Astrocyte of the hippocampus (primary cell): ENCODE measurements around the gene YAE1.

Experiments
- DNase-seq: peaks from one replicate; pipeline ENCODE4 v3.0.0; 2011; ENCODE audit warnings: low read depth, low spot score

Gene YAE1

DNA sequence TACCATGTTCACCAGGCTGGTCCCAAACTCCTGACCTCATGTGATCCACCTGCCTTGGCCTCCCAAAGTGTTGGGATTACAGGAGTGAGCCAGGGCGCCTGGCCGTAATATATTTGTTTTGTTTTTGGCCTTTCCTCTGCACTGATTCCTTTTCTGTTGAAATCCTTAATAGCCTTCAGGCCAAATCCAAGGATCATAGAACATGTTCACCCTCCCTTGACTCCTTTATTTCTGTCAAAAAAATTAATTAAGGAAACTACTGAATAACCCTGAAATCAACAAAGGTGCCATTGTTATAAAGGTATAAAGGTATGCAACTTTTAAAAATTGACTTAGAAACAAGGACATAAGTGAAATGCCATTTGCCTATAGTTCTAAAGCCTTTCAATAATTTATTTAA lies 41.7 kb downstream of the YAE1 start:
- no peak for DNase-seq

DNA sequence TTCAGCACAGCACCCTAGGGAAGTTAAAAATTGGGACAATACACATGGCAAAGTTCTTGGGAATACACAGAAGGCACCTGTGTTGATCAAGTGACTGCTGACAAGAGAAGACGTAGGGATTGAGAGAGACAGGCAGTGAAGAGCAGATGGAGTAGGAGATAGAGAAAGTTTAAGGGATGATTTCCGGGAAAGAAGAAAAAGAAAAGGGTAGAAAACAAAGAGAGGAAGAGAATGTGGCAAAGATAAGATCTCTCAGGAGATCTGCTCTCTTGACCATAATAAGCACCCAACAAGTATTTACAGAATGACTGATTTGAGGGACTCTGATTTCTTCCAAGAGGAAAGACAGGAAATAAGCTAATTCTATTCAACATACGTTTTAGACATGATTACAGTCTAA lies 42.1 kb downstream of the YAE1 start:
- DNase-seq: no peak

DNA sequence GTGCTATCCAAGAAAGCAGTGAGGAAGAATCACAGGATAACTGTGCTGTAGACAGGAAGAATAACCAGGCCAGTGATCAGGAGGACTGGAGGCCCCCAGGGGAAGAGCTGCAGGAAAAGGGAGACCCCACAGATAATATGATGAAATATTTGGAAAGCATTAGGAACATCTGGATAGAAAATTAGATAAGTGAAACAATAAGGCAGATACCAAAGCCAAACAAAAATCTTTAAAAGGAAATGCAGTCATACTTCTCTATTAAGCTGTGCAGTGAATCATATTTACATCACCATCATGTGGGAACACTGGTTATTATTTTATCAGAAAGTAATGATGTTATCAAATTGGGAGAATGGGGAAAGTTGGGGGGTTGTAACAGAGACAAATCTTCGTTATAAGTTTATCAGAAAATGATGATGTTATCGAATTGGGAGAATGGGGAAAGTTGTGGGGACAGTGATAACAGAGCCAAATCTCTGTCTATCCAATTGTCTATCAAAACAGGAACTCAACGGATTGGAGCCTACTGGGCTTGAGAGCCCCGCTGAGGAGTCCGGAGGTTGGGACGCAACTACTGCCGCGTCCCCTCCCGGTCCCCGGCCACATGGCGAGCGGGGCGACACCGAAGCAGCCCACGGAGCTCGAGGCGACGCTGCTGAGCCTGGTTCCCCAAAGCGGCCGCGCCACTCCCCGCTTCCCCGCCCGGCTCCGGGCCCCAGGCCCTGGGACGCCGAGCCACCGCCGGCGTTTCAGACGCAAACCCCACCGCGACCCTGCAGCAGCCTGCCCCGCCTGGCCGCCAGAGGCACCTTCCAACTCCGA lies 43.1 kb downstream of the YAE1 start:
- DNase-seq: peak; percentile 53

DNA sequence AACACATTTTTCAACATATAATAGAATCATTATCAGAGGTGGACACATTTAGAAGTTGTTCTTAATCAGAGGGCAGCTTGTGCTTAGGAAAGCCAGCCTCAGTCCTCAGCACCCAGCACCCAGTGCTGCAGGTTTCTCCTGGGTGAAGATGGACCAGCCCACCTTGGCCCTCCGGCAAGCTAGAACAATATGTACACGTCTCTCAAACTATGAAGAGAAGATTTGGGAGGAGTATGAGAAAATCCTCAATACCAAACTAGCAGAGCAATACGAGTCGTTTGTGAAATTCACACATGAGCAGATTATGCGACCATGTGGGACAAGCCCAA lies 43.7 kb downstream of the YAE1 start:
- DNase-seq: no peak

DNA sequence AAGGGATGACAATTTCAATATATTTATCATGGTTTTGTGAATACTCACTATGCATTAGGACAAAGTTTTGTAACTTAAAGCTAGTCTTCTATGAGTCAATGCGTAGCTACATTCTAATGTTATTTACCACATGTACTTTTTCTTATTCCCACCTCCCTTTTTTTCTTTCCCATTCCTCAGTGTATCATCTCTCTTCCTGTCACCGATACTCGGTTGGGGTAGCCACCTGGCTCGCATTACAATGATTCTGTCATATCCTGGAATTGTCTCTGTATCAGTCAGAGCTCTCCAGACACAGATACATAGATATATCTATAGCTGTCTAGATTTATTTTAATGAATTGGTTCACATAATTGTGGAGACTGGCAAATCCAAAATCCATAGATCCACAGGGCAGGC lies 47.4 kb downstream of the YAE1 start:
- no peak for DNase-seq

DNA sequence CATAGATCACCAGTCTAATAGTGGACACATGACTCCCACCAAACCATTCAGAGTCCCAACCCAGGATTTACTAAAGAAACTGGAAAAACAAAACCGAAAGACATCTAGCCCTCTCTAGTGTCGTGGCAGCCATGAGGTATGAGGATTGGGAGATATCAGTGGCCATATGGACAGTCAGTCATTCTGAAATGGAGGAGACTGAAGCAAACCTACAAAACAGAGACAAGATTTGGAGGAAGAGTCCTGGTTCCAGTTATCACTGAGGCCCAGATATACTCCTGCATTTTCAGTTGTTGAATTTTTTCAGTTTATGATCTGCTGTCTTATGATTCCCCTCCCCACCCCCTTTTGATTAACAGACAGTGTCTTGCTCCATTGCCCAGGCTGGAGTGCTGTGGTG lies 48.1 kb downstream of the YAE1 start:
- no peak for DNase-seq

DNA sequence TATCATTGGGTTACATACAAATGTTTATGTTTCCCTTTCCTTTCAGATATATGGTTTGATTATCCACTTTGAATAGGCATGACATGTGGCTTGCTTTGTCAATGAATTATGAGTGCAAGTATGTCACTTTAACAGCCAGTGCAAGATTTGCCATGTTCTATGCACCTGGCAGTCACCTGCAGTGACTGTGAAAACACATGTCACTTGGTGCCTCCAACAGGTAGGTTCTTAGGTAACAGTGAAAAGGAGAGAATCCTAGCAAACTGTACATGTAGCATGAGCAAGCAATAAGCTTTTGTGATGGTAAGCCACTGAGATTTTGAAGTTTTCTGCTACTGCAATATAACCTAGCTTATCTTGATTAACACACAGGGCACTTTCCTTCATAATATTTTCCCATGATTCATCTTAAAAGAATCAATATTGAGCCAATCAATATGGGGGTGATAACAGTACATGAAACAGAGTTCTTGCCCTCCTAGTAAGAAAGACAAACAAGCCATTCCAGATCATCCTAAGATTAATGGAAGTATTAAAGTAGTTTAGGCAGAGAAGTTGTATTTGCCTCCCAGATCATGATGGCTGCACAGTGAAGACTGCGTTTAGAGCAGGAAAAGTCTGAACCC lies 49.3 kb downstream of the YAE1 start:
- no peak for DNase-seq

DNA sequence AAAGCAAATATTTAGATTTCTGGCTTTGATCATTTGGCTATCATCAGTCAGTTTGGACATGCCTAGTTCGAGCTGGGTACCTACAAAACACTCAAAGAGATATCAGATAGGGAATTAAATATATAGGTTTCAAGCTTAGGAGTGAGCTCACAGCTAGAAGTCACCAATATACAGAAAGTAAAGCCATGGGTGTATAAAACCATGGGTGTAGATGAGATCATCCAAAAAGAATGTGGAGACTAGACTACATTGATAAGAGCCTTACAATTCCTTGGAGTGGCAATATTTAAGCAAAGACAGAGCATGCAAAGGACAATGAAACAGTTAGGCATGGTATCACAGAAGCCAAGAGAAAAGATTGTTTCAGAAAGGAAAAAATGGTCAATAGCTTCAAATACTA lies 49.9 kb downstream of the YAE1 start:
- peak; percentile 30 for DNase-seq

DNA sequence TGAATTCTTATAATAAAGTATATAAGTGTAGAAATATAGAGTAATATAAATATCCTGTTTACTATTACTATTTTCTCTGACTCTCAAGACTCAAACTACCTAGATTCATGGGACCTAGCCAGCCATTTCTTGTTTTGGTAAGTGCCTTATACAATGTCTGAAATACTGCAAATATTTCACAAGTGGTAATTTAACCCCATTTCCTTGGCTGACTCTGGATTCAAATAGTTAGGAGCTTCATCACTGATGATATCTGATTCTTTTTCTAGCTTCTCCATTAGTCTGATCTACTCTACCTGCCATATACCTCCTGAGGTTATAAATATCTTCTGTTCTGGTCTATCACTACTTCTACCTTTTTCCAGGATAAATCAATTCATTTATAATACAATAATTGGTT lies 50.8 kb downstream of the YAE1 start:
- DNase-seq: no peak

DNA sequence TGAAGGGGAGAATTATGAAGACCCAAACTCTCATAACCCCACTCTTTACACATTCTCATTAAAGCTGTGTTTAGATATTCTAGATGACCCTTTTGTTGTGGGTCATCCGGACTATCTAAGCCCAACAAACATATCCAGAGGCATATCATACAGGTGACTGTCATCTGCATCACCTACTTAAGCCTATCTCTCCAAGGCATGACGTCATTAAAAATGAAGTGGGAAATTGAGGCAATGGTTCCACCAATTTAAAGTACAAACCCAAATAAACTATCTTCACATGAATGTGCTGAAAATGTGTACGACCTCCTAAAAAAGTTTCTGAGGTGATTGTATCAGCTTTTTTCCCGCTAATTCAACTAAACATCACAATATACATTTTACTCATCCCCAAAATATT lies 52.7 kb downstream of the YAE1 start:
- DNase-seq: no peak

DNA sequence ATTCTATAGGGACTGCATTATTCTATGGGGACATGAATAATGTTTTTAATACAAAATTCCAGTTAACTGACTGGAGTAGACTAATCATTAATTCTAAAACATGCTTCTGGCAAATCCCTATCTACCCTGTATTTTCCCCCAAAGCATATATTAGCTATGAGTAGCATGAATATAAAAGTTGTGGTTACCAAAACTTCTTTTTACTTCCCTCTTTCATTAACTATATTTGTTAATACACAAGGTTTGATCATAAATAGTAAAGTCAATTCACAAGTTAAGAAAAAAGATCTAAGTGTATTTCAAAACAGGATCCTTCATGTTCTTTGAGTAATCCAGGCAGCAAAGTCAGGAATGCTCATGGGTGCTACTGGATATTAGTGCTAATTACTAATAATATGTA lies 54.3 kb downstream of the YAE1 start:
- no peak for DNase-seq

DNA sequence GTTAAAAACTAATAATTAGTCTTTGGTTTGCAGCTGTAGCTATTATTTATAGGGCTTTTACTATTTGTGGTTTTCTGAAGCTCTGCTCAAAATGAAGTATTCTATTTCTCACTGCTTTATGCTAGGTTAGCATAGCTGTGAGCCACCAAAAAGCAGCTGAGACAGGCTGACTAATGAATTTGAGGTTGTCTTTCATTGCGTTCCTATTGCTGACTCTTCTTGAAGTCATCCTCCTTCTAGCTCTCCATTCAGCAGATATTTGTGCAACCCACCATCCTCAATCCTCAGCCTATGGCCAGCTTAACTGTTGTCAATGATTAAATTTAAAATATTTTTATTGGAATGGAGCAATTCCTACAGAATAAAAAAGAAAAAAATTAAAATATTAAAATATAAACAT lies 55.1 kb downstream of the YAE1 start:
- DNase-seq: peak; percentile 68

DNA sequence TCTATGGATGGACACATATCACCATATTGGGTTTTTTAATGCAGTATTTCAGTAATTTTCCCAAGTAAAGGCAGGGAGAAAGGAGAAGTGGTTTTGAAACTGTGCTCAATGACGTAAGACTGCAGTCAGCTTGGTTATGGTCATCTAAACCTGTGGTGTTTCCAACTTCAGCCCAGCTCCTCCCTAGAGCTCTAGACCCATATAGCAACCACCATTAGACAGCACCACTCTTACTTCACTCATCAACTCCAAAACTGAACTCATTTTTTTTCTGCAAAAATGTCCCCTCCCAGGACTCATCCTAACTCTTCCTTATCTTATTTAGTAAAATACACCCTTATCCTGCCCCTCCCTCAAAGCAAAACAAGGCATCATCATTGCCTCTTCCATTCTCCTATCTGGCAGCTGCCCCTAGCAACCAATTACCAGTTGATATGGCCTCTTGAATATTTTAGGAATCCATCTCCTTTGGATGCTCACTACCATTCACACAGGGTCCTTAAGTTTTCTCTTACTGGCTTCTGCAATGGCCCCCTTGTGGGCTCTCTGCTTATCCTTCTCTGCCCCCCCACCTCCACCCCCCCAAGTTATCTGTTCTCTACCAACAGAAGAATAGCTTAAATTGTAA lies 55.7 kb downstream of the YAE1 start:
- no peak for DNase-seq
